Duodenal mucosa (tissue), 2 donors: ENCODE measurements around the gene FAM83E.
A peak's percentile ranks its signal among the peaks of the same experiment; 100 is the strongest.

Source experiments
- H3K27ac ChIP-seq: one replicate; pipeline ENCODE4 v1.7.0; 2013; ENCODE audit warnings: low read depth, low read length
- H3K27me3 ChIP-seq, 2 donors: one replicate each; pipeline ENCODE4 v1.7.0; 2013; ENCODE audit warnings: low read length in 2 of 2, control low read depth in 1 of 2; ENCODE audit not compliant: insufficient read depth in 2 of 2, control insufficient read depth in 1 of 2
- H3K36me3 ChIP-seq, 2 donors: one replicate each; pipeline ENCODE4 v1.7.0; 2013; ENCODE audit warnings: low read length in 2 of 2, control low read depth in 1 of 2; ENCODE audit not compliant: insufficient read depth in 2 of 2, control insufficient read depth in 1 of 2
- H3K4me1 ChIP-seq, 2 donors: one replicate each; pipeline ENCODE4 v1.7.0; 2013; ENCODE audit warnings: low read length in 2 of 2, control low read depth in 1 of 2; ENCODE audit not compliant: insufficient read depth in 2 of 2, control insufficient read depth in 1 of 2
- H3K4me3 ChIP-seq, 2 donors: one replicate each; pipeline ENCODE4 v1.7.0; 2013; ENCODE audit warnings: low read length in 2 of 2, low read depth in 1 of 2
- H3K9ac ChIP-seq, 2 donors: one replicate each; pipeline ENCODE4 v1.7.0; 2013; ENCODE audit warnings: low read length in 2 of 2, low read depth in 1 of 2
- H3K9me3 ChIP-seq, 2 donors: one replicate each; pipeline ENCODE4 v1.7.0; 2013; ENCODE audit warnings: low read length in 2 of 2, control low read depth in 1 of 2; ENCODE audit not compliant: control insufficient read depth in 1 of 2

FAM83E gene

GRCh38 chr19:48600679-48601417 is 14.0 kb downstream of the FAM83E start:
- Histone ChIP-seq H3K27ac (no peak overlapping the region), H3K4me3 (no peak overlapping the region), H3K27me3 (no peaks in the 10 kb centered on the region), H3K9me3 (no peaks in the 10 kb centered on the region), H3K4me1 (peaks cover 0 to 9% of the 10 kb centered on the region in 2 donors), H3K36me3 (no peaks in the 10 kb centered on the region), H3K9ac (no peak overlapping the region)

GRCh38 chr19:48598996-48599700 is 15.7 kb downstream of the FAM83E start:
- no peaks in the 10 kb centered on the region for H3K36me3 ChIP-seq
- no peak overlapping the region for H3K27ac ChIP-seq
- H3K27me3 ChIP-seq, result no peaks in the 10 kb centered on the region
- no peak overlapping the region for H3K4me3 ChIP-seq
- no peaks in the 10 kb centered on the region for H3K9me3 ChIP-seq
- H3K9ac ChIP-seq, result no peak overlapping the region
- H3K4me1 ChIP-seq, result peaks cover 0 to 9% of the 10 kb centered on the region in 2 donors

GRCh38 chr19:48596679-48597465 is 18.0 kb downstream of the FAM83E start:
- no peak overlapping the region for H3K27ac ChIP-seq
- H3K4me3 ChIP-seq, result no peak overlapping the region
- H3K36me3 ChIP-seq, result no peaks in the 10 kb centered on the region
- H3K27me3 ChIP-seq, result no peaks in the 10 kb centered on the region
- no peak overlapping the region for H3K9ac ChIP-seq
- H3K9me3 ChIP-seq, result no peaks in the 10 kb centered on the region
- no peaks in the 10 kb centered on the region for H3K4me1 ChIP-seq

GRCh38 chr19:48596237-48596636 is 18.6 kb downstream of the FAM83E start:
- Histone ChIP-seq H3K9ac (no peak overlapping the region), H3K27ac (no peak overlapping the region), H3K36me3 (no peaks in the 10 kb centered on the region), H3K4me1 (no peaks in the 10 kb centered on the region), H3K9me3 (no peaks in the 10 kb centered on the region), H3K27me3 (no peaks in the 10 kb centered on the region), H3K4me3 (no peak overlapping the region)

- Histone ChIP-seq H3K36me3 (no peaks in the 10 kb centered on the region), H3K4me1 (no peaks in the 10 kb centered on the region), H3K27me3 (no peaks in the 10 kb centered on the region)
Measured at GRCh38 chr19:48595833-48596232, 19.0 kb downstream of the FAM83E start.

GRCh38 chr19:48595171-48595570 is 19.7 kb downstream of the FAM83E start:
- no peaks in the 10 kb centered on the region for H3K9me3 ChIP-seq
- no peaks in the 10 kb centered on the region for H3K4me1 ChIP-seq
- H3K36me3 ChIP-seq, result no peaks in the 10 kb centered on the region
- H3K9ac ChIP-seq, result no peak overlapping the region
- H3K27ac ChIP-seq, result no peak overlapping the region
- H3K27me3 ChIP-seq, result no peaks in the 10 kb centered on the region
- no peak overlapping the region for H3K4me3 ChIP-seq

More at GRCh38 chr19:48595833-48596232, 19.0 kb downstream of the FAM83E start:
- Histone ChIP-seq H3K4me3 (no peak overlapping the region), H3K27ac (no peak overlapping the region), H3K9me3 (no peaks in the 10 kb centered on the region), H3K9ac (no peak overlapping the region)

GRCh38 chr19:48591021-48591420 is 23.9 kb downstream of the FAM83E start:
- no peak overlapping the region for H3K27ac ChIP-seq
- H3K36me3 ChIP-seq, result no peaks in the 10 kb centered on the region
- peaks cover 4 to 6% of the 10 kb centered on the region in 2 donors for H3K4me1 ChIP-seq
- no peak overlapping the region for H3K9ac ChIP-seq
- no peaks in the 10 kb centered on the region for H3K27me3 ChIP-seq
- no peak overlapping the region for H3K4me3 ChIP-seq
- H3K9me3 ChIP-seq, result no peaks in the 10 kb centered on the region

GRCh38 chr19:48588670-48589401 is 26.0 kb downstream of the FAM83E start:
- Histone ChIP-seq H3K27ac (no peak overlapping the region), H3K27me3 (no peaks in the 10 kb centered on the region), H3K9ac (peak overlapping the region; percentile 49 to 63), H3K36me3 (no peaks in the 10 kb centered on the region), H3K4me1 (peaks cover 6 to 7% of the 10 kb centered on the region in 2 donors), H3K9me3 (no peaks in the 10 kb centered on the region), H3K4me3 (peak overlapping the region; percentile 51 to 68)

- H3K4me1 ChIP-seq, result peaks cover 6 to 7% of the 10 kb centered on the region in 2 donors
- no peak overlapping the region for H3K9ac ChIP-seq
- H3K9me3 ChIP-seq, result no peaks in the 10 kb centered on the region
- H3K36me3 ChIP-seq, result no peaks in the 10 kb centered on the region
- no peaks in the 10 kb centered on the region for H3K27me3 ChIP-seq
- H3K4me3 ChIP-seq, result no peak overlapping the region
- no peak overlapping the region for H3K27ac ChIP-seq
Measured at GRCh38 chr19:48587387-48587786, 27.5 kb downstream of the FAM83E start.
